Suprapubic skin (tissue), 4 donors: ENCODE data around the gene AGAP4. TPM values are rescaled to one million over a fixed set of nuclear protein-coding genes. Genes with fewer than 3 reads are reported as not detected.
"Not testable (repeated sequence)": the region's sequence is repeated elsewhere in the genome, so short reads cannot be mapped to it uniquely, and the experiment has no call there.

Experiments used
- DNase-seq, 2 donors: peaks; one replicate each; pipeline ENCODE4 v3.0.0-alpha.2; 2019; ENCODE audit warnings: low spot score in 2 of 2
- H3K27ac ChIP-seq: fragments of 200-600 bp; sonication (generic); one replicate; pipeline ENCODE4 v1.5.1; 2019
- H3K27me3 ChIP-seq: fragments of 200-600 bp; sonication (generic); one replicate; pipeline ENCODE4 v1.5.1; 2019
- H3K36me3 ChIP-seq: fragments of 200-600 bp; sonication (generic); one replicate; pipeline ENCODE4 v1.5.1; 2019
- H3K4me1 ChIP-seq: fragments of 200-600 bp; sonication (generic); one replicate; pipeline ENCODE4 v1.5.1; 2019
- H3K4me3 ChIP-seq: fragments of 200-600 bp; sonication (generic); one replicate; pipeline ENCODE4 v1.5.1; 2019; ENCODE audit warnings: mild to moderate bottlenecking
- H3K9me3 ChIP-seq: fragments of 200-600 bp; sonication (generic); one replicate; pipeline ENCODE4 v1.5.1; 2019
- WGBS: methylation state at CpG from one replicate; pipeline ENCODE4 v1.1.5; 2018; 5-methylcytosine and 5-hydroxymethylcytosine counted together
- total RNA-seq, 4 donors: library from RNA; depleted of rRNA; stranded (reverse); fragments of >200 nt; gene quantifications; one replicate each; pipeline ENCODE4 v1.1.0, GENCODE V29; 2016

The AGAP4 gene
- 10 to 100 TPM in 2 of 4 donors, 1 to 10 TPM in 2; 5.6 to 44.7 (median 13.3) TPM for total RNA-seq

- WGBS, result no CpG with 5 or more reads among the region's 15 CpGs
Observed at GRCh38 chr10:45847400-45847799, at the start of gene AGAP4. TSS of gene AGAP4 (minus strand) at chr10:45847500. CDS start at chr10:45847347, 153 bp downstream.

GRCh38 chr10:45890721-45891120, 43.4 kb upstream of the AGAP4 start:
- H3K36me3 ChIP-seq, H3K27me3 ChIP-seq, H3K4me1 ChIP-seq, H3K9me3 ChIP-seq, H3K4me3 ChIP-seq, H3K27ac ChIP-seq, DNase-seq: not testable (repeated sequence)
- WGBS, result 86% methylated on average over 4 of the region's 4 CpGs

More at GRCh38 chr10:45847400-45847799, at the start of gene AGAP4:
- not testable (repeated sequence) for DNase-seq, H3K27me3 ChIP-seq, H3K27ac ChIP-seq, H3K4me3 ChIP-seq, H3K4me1 ChIP-seq, H3K9me3 ChIP-seq, H3K36me3 ChIP-seq

DNA sequence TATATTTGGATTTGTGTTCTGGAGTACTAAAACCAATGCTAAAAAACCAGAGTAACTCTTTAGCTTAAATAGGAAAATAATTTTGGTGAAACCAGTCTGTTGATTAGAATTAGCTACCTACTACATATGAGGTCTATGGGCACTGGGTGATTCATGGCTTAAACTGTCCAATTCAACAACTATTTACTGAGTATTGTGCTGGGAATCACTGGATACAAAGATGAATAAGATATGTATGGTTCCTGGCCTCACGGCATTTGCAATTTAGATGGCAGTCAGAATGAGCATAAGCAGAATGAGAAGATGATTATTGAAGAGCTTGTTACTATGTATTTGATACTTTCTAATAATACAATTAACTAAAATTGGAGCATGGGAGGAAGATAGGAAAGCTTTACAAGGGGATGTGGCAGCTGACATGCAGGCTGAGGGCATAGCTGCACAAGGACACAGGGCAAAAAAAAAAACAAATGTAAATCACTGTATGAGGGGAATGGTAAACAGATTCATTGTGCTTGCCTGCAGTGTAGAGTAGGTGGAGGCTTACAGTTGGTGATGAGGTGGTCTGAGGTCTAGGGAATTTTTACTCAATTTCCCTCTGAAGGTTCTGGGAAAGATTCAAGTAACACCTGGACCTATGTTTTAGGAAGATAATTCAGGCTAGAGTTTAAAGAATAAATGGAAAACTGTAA, 42.4 kb upstream of the AGAP4 start:
- 95% methylated on average over 1 of the region's 1 CpG for WGBS
- not testable (repeated sequence) for H3K9me3 ChIP-seq, H3K4me1 ChIP-seq, H3K36me3 ChIP-seq, DNase-seq, H3K4me3 ChIP-seq, H3K27me3 ChIP-seq, H3K27ac ChIP-seq

GRCh38 chr10:45882880-45883279, 35.6 kb upstream of the AGAP4 start:
- not testable (repeated sequence) for H3K4me3 ChIP-seq, H3K36me3 ChIP-seq, H3K27me3 ChIP-seq, H3K9me3 ChIP-seq, DNase-seq, H3K27ac ChIP-seq, H3K4me1 ChIP-seq
- WGBS, result 40% methylated on average over 1 of the region's 2 CpGs

- H3K4me1 ChIP-seq, H3K4me3 ChIP-seq, H3K27ac ChIP-seq, H3K36me3 ChIP-seq, H3K9me3 ChIP-seq, H3K27me3 ChIP-seq: not testable (repeated sequence)
- peak in 1 of 2 donors; percentile 78 for DNase-seq
- no CpG with 5 or more reads among the region's 33 CpGs for WGBS
Observed at GRCh38 chr10:45865404-45865803, 18.1 kb upstream of the AGAP4 start.

- H3K4me1 ChIP-seq, H3K27me3 ChIP-seq, H3K4me3 ChIP-seq, H3K9me3 ChIP-seq, DNase-seq, H3K27ac ChIP-seq, H3K36me3 ChIP-seq: not testable (repeated sequence)
- 75% methylated on average over 3 of the region's 3 CpGs for WGBS
Observed at GRCh38 chr10:45864264-45864663, 17.0 kb upstream of the AGAP4 start.

DNA sequence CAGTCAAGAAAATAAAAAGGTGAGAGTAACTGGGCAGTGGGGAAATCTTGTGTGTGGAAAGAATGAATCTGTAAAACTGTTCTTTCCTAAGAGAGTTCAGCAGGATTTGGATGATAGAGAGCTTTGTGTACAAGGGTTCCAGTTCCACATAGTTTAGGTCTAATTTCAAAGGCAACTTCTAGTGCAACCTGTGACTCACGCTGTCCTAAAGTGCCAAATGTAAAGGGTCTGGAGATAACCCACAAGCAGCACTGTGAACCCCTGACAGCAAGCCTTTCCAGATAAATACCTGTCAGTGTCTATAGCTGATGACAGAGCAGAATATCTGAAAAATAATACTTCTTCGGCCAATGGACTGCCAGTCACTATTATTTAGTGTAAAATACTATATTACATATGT, 16.3 kb upstream of the AGAP4 start:
- WGBS, result 88% methylated on average over 2 of the region's 2 CpGs
- not testable (repeated sequence) for H3K4me3 ChIP-seq, H3K9me3 ChIP-seq, H3K27ac ChIP-seq, DNase-seq, H3K4me1 ChIP-seq, H3K27me3 ChIP-seq, H3K36me3 ChIP-seq

DNA sequence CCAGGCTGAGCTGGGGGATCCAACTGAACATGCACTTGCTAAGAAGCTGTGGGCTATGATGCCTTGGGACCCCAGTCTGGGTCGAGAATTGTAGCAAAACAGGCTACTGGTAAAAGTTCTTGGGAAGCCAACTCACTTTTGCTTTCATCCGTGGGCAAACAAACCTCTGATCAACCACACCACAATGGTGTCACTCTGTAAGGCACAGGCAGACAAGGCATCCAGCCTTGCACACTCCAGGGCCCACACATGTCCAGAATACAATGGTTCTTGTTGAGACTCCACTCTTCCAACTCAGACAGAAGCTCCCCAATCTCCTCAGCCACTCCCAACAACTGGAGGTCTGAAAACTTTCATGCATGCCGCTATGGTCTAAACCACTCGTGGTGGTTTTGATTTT, 10.6 kb upstream of the AGAP4 start:
- H3K4me1 ChIP-seq, H3K4me3 ChIP-seq, H3K36me3 ChIP-seq, H3K27ac ChIP-seq, H3K9me3 ChIP-seq, H3K27me3 ChIP-seq, DNase-seq: not testable (repeated sequence)
- 85% methylated on average over 4 of the region's 4 CpGs for WGBS

GRCh38 chr10:45848467-45848866, 1.2 kb upstream of the AGAP4 start:
- not testable (repeated sequence) for H3K27me3 ChIP-seq, H3K4me1 ChIP-seq
- WGBS, result 85% methylated on average over 2 of the region's 3 CpGs

DNA sequence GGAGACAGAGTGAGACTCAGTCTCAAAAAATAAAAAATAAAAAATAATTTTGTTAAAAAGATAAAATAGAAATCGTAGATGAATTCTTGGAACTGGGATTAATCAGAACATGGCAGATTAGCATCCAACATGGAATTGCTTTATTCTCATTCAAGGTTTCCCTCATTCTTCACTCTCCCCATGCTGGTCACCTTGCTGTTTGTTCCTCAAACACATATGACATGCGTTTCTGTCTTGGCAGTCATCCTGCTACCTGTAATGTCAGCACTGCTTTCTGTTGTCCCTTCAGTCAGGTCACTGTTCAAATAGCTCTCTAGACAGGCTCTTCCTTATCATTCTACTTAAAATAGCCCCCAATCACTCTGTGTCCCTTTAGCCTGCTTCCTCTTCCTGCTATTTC, 24.4 kb downstream of the AGAP4 start:
- not testable (repeated sequence) for DNase-seq, H3K9me3 ChIP-seq, H3K4me1 ChIP-seq, H3K27me3 ChIP-seq, H3K36me3 ChIP-seq, H3K27ac ChIP-seq, H3K4me3 ChIP-seq
- 55% methylated on average over 2 of the region's 2 CpGs for WGBS

More at GRCh38 chr10:45848467-45848866, 1.2 kb upstream of the AGAP4 start:
- H3K4me3 ChIP-seq, H3K9me3 ChIP-seq, H3K27ac ChIP-seq, DNase-seq, H3K36me3 ChIP-seq: not testable (repeated sequence)

DNA sequence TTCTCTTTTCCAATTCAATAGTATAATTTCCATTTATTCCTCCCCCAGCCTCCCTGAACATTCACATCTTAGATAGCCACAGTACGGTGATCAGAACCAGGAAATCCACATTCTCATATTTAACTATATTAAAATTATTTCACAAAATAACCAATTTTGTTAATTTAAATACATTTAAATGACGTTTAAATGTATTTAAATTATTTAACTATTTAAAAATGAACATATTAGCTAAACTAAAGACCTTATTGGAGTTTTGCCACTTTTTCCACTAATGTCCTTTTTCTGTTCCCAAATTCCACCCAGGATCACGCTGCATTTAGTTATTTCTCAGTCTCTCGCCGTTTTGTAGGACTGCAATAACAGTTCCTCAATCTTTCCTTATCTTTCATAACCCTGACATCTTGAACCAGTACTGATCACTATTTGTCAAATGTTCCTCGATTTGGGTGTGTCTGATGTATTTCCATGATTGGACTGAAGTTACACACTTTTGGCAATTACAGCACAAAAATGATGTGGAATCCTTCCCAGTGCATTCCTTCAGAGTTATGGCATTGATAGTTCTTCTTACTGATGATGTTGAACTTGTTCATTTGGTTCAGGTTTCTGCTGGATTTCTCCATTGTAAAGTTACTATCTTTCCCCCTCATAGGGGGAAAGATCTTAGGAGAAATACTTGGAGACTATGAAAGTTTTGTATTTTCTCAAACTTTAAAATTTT, 27.0 kb downstream of the AGAP4 start:
- 64% methylated on average over 6 of the region's 6 CpGs for WGBS
- H3K36me3 ChIP-seq, H3K27me3 ChIP-seq, DNase-seq, H3K27ac ChIP-seq, H3K9me3 ChIP-seq, H3K4me3 ChIP-seq, H3K4me1 ChIP-seq: not testable (repeated sequence)
